ENCODE data around the gene MYD88. TPM values are rescaled to one million over a fixed set of nuclear protein-coding genes. Genes with fewer than 3 reads are reported as not detected.

Gene MYD88
- total RNA-seq, 1 donor from 2014 or later: 70.2 TPM

DNA sequence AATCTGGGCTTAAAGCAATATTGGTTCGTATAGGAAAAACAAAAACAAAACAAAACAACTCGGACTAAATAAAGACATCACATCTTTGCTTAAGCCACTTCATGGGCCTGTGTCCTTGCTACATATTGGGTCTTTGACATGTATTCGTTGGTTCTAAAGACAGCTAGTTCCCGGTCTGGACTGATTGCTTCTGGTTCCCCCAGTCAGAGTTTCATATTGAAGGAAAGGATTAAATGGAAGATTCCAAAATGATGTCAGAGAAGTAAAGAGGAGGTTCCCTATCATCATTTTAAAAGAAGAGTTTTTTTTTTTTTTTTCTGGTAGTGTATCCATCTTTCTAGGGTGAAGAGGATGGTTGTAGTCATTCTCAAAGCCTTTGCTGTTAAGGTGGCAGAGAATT, 29.1 kb downstream of the MYD88 start:
- peaks cover 15% of the 10 kb centered on the region for H3K4me1 ChIP-seq
- H3K9me3 ChIP-seq: no peaks in the 10 kb centered on the region
- ATAC-seq (no peak), DNase-seq (no peak)
- no peak overlapping the region for H3K27ac ChIP-seq
- no peaks in the 10 kb centered on the region for H3K36me3 ChIP-seq
- no peak overlapping the region for H3K4me3 ChIP-seq
- no peaks in the 10 kb centered on the region for H3K27me3 ChIP-seq
- intact Hi-C loops (cut with DNase I): no loop called here
- TF ChIP-seq, protein P1, sequence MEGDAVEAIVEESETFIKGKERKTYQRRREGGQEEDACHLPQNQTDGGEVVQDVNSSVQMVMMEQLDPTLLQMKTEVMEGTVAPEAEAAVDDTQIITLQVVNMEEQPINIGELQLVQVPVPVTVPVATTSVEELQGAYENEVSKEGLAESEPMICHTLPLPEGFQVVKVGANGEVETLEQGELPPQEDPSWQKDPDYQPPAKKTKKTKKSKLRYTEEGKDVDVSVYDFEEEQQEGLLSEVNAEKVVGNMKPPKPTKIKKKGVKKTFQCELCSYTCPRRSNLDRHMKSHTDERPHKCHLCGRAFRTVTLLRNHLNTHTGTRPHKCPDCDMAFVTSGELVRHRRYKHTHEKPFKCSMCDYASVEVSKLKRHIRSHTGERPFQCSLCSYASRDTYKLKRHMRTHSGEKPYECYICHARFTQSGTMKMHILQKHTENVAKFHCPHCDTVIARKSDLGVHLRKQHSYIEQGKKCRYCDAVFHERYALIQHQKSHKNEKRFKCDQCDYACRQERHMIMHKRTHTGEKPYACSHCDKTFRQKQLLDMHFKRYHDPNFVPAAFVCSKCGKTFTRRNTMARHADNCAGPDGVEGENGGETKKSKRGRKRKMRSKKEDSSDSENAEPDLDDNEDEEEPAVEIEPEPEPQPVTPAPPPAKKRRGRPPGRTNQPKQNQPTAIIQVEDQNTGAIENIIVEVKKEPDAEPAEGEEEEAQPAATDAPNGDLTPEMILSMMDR (IDR thresholded peaks at IDR 0.05): no peak

DNA sequence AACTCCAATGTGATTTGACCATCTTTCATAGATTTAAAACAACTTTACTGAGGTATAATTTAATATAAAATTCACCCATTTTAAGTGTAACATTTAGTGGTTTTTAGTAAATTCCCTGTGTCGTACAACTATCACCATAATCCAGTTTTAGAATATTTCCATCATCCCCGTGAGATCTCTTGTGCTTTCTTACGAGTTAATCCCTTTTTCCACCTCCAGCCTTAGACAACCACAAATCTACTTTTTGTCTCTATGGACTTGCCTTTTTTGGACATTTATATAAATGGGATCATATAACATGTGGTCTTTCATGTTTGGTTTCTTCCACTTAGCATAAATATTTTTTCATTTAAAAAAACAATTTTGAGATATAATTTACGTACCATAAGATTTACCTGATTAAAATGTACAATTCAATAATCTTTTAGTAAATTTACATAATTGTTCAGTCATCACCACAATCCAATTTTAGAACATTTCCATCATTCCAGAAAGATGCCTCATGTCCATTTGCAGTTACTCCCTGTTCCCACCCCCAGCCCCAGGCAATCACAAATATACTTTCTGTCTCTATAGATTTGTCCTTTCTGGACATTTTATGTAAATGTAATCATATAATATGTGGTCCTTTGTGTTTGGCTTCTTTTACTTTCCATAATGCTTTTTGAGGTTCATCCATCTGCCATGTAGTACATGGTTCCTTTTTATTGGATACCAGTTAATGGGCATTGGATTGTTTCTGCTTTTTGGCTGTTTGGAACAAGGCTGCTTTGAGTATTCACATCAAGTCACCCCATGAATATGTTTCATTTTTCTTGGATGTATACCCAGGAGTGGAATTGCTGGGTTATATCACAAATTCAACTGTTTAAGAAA, 29.9 kb downstream of the MYD88 start:
- TF ChIP-seq, protein P1 (IDR thresholded peaks at IDR 0.05): no peak
- H3K4me3 ChIP-seq: no peak overlapping the region
- peaks cover 21% of the 10 kb centered on the region for H3K4me1 ChIP-seq
- H3K27me3 ChIP-seq: no peaks in the 10 kb centered on the region
- intact Hi-C loops (cut with DNase I): no loop called here
- DNase-seq (no peak), ATAC-seq (no peak)
- no peaks in the 10 kb centered on the region for H3K9me3 ChIP-seq
- no peak overlapping the region for H3K27ac ChIP-seq
- H3K36me3 ChIP-seq: no peaks in the 10 kb centered on the region

DNA sequence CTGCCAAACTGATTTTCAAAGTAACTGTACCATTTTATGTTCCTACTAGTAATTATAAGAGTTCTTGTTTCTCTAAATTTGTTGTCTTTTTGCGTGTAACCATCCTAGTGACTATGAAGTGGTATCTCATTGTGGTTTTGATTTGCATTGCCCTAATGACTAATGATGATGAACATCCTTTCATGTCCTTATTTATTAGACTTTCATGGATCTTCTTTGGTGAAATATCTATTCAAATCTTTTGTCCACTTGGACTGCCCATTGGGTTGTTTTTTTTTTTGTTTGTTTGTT, 30.5 kb downstream of the MYD88 start:
- Histone ChIP-seq H3K36me3 (no peaks in the 10 kb centered on the region), H3K27me3 (no peaks in the 10 kb centered on the region), H3K4me1 (peaks cover 18% of the 10 kb centered on the region), H3K27ac (no peak overlapping the region), H3K4me3 (no peak overlapping the region), H3K9me3 (no peaks in the 10 kb centered on the region)
- no peak for ATAC-seq
- intact Hi-C loops (cut with DNase I): no loop called here
- TF ChIP-seq, protein P1 (IDR thresholded peaks at IDR 0.05): no peak
- DNase-seq: no peak

DNA sequence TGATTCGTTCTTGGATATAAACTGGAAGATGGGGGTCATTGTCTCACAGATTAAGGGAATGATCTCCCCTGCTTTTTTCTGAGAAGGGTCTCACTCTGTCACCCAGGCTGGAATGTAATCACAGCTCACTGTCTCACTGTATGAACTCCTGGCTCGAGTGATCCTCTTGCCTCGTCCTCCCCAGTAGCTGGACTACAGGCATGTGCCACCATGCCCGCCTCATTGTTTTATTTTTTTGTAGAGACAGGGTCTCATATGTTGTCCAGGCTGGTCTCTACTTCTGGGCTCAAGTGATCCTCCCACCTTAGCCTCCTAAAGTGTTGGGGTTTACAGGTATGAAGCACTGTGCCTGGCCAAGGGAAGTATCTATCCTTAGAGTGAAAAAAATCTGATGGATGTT, 32.3 kb downstream of the MYD88 start:
- H3K4me1 ChIP-seq: peaks cover 15% of the 10 kb centered on the region
- no peak for ATAC-seq
- TF ChIP-seq, protein P1 (IDR thresholded peaks at IDR 0.05): no peak
- H3K9me3 ChIP-seq: no peaks in the 10 kb centered on the region
- DNase-seq: no peak
- no peaks in the 10 kb centered on the region for H3K36me3 ChIP-seq
- H3K4me3 ChIP-seq: no peak overlapping the region
- H3K27ac ChIP-seq: no peak overlapping the region
- H3K27me3 ChIP-seq: no peaks in the 10 kb centered on the region
- intact Hi-C loops (cut with DNase I): no loop called here

DNA sequence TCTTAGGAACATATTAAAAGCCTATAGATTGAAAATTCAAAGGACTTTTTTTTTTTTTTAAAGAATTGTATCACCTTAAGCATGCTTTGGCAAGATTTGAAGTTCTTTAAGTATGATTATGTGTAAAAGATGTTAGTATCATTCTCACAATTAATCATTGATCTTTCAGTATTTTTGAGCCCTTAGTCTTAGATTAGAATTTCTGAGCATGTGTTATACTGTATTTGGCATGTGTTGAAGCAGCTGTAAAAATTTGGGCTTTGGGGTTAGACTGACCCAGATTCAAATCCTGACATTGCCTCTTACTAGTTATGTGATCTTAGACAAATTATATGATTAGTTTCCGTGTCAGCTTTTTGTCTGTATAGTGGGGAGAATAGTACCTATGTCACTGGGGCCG, 33.2 kb downstream of the MYD88 start:
- Histone ChIP-seq H3K27me3 (no peaks in the 10 kb centered on the region), H3K4me3 (no peak overlapping the region), H3K4me1 (peaks cover 10% of the 10 kb centered on the region), H3K36me3 (no peaks in the 10 kb centered on the region), H3K9me3 (no peaks in the 10 kb centered on the region), H3K27ac (no peak overlapping the region)
- no peak for ATAC-seq
- intact Hi-C loops (cut with DNase I): no loop called here
- DNase-seq: no peak
- TF ChIP-seq, protein P1 (IDR thresholded peaks at IDR 0.05): no peak

Data from upper lobe of right lung (tissue), 1 donor.